OCI-LY7 (cell line): ENCODE measurements around the gene CHRNG.
A peak's percentile ranks its signal among the peaks of the same experiment; 100 is the strongest.

ENCODE experiments used
- EZH2phosphoT487 ChIP-seq: fragments of 200-600 bp; sonication (generic); IDR thresholded peaks from 2 replicates; pipeline ENCODE4 v1.6.1; 2018; ENCODE audit warnings: low read depth, borderline replicate concordance, mild to moderate bottlenecking, mixed run types, antibody characterized with exemption, low read length, moderate library complexity, mixed read lengths
- TF ChIP-seq, protein P1 (sequence below): fragments of 200-600 bp; sonication (generic); conservative IDR thresholded peaks from 2 replicates; pipeline ENCODE4 v1.5.1; 2014; ENCODE audit warnings: mild to moderate bottlenecking, antibody characterized with exemption, low read length, moderate library complexity, mixed read lengths

DNA sequence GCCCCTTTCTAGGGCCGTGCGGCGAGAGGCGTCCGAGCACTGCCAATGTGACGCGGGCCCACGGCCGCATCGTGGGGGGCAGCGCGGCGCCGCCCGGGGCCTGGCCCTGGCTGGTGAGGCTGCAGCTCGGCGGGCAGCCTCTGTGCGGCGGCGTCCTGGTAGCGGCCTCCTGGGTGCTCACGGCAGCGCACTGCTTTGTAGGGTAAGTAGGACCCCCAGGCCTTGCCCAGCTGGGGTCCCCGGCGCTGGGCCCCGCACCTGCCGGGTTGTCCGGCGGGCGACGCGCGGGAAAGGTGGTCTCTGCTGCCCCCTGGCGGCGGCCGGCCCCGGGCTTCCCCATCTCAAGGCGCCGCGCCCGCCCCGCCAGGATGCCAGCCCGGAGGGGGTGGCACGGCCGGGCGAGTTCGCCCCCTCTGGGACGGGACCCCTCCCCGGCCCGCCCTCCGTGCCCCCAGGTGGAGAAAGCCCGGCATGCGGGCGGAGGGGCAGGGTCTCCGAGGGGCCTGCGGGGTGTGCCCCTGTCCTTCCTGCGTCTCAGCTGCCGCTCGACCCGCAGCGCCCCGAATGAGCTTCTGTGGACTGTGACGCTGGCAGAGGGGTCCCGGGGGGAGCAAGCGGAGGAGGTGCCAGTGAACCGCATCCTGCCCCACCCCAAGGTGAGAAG is 17.4 kb upstream of the CHRNG start:
- TF ChIP-seq, protein P1, sequence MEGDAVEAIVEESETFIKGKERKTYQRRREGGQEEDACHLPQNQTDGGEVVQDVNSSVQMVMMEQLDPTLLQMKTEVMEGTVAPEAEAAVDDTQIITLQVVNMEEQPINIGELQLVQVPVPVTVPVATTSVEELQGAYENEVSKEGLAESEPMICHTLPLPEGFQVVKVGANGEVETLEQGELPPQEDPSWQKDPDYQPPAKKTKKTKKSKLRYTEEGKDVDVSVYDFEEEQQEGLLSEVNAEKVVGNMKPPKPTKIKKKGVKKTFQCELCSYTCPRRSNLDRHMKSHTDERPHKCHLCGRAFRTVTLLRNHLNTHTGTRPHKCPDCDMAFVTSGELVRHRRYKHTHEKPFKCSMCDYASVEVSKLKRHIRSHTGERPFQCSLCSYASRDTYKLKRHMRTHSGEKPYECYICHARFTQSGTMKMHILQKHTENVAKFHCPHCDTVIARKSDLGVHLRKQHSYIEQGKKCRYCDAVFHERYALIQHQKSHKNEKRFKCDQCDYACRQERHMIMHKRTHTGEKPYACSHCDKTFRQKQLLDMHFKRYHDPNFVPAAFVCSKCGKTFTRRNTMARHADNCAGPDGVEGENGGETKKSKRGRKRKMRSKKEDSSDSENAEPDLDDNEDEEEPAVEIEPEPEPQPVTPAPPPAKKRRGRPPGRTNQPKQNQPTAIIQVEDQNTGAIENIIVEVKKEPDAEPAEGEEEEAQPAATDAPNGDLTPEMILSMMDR, result peak; percentile 80
- TF ChIP-seq EZH2phosphoT487, result no peak
